Measurements from ENCODE around the gene TMEM38B.

The TMEM38B gene

DNA sequence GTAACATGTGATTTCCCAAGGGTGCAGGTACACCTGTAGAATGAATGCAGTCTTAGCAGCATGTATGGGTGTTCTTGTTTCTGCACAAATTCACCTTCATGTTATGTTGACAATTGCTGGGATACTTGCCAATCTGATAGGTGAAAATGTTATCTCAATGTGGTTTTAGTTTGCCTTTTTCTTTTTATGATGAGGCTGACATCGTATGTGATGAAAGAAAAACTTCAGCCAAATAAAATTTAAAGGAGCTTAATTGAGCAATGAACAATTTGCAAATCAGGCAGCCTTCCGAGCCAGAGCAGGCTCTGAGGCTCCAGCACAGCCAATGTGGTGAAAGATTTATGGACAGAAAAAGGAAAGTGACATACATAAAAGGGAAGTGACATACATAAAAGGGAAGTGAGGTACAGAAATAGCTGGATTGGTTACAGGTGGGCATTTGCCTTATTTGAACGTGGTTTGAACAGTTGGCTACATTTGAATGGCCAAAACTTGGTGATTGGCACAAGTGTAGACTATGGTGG lies 21.6 kb upstream of the TMEM38B start:
- TF ChIP-seq CTCF (IDR thresholded peaks at IDR 0.05; ENCODE audit: low read depth, low read length), result no peak
- in situ Hi-C loops (cut with HindIII; ENCODE audit: low sequenced_read_pairs), result no loop called here
- DNase-seq (ENCODE audit: low read depth, low spot score), result no peak
- H3K4me3 ChIP-seq (ENCODE audit: low read depth, low read length), result no peak overlapping the region

DNA sequence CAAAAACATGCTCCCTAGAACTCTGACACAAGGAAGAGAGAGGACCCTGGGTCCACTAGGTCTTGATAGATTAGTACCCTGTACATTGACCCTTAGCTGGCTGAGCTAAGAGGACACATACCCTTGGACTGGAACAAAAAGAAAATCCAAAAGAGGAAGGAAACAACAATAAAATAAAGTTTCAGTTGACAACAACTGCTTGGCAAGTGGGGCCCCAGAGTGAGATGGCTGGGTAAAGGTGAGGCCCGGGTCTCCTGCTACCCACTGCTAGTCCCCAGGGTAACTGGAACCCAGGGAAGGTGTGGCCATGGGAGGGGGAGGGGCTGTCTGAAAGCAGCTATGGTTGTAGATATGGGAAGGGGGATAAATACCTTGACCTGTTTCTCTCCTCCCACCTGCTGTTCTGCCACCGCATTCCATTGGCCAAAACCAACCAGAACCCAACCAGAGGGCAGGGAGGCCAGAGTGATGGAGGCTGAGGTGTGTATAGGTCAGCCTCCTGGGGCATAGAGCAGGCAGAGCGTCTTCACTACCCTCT lies 20.4 kb upstream of the TMEM38B start:
- no peak for TF ChIP-seq CTCF (IDR thresholded peaks at IDR 0.05; ENCODE audit: low read depth, low read length)
- in situ Hi-C loops (cut with HindIII; ENCODE audit: low sequenced_read_pairs), result no loop called here
- no peak overlapping the region for H3K4me3 ChIP-seq (ENCODE audit: low read depth, low read length)
- no peak for DNase-seq (ENCODE audit: low read depth, low spot score)

DNA sequence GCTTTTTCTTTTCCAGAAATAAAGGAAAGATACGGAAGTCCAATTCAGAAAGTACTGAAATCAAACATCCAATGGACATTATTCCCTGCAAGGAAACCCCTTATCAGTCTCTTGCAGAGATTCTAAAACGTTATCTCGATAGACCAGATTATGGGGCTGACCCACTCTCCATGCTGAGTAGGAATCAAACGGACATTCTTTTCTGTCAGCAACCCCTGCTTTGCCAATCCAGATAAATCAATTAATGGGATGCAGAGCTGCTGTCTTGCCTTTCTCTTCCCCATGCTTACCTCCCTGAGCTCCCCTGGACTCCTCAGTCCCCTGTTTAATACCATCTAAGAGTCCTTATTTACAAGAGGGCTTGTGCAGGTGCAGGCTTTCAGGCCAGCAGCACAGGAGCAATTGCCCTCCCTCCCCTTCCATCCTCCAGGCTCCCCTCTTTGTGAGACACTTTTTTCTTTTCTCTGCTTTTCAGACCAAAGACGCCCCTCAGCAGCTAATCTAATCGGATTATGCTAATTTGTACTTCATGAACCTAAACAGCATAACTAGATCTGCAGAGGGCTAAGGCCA lies 17.9 kb upstream of the TMEM38B start:
- no peak for DNase-seq (ENCODE audit: low read depth, low spot score)
- in situ Hi-C loops (cut with HindIII; ENCODE audit: low sequenced_read_pairs), result no loop called here

GRCh38 chr9:105678163-105678562 lies 16.2 kb upstream of the TMEM38B start:
- no peak for DNase-seq (ENCODE audit: low read depth, low spot score)
- no peak overlapping the region for H3K4me3 ChIP-seq (ENCODE audit: low read depth, low read length)
- TF ChIP-seq CTCF (IDR thresholded peaks at IDR 0.05; ENCODE audit: low read depth, low read length), result no peak
- in situ Hi-C loops (cut with HindIII; ENCODE audit: low sequenced_read_pairs), result no loop called here

More for the DNA sequence above, 17.9 kb upstream of the TMEM38B start:
- TF ChIP-seq CTCF (IDR thresholded peaks at IDR 0.05; ENCODE audit: low read depth, low read length), result no peak
- no peak overlapping the region for H3K4me3 ChIP-seq (ENCODE audit: low read depth, low read length)

DNA sequence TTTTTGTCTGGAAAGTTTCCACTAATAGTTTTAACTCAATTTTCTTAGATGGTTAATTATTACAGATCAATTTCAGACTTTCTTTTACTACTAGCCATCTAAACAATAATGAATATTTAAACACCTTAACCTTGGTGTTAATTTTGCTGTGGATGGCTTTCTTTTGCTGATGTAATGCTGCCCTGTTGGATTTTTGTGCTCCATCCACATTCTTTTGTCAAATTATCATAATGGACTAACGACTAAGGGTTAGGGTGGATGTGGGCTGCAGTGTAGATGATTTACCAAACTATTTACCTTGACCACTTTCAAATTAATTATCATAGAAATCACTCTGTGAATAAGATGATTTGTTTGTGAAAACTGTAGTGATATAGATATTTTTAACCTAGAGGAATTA lies 15.6 kb upstream of the TMEM38B start:
- in situ Hi-C loops (cut with HindIII; ENCODE audit: low sequenced_read_pairs), result no loop called here
- no peak for DNase-seq (ENCODE audit: low read depth, low spot score)
- H3K4me3 ChIP-seq (ENCODE audit: low read depth, low read length), result no peak overlapping the region
- TF ChIP-seq CTCF (IDR thresholded peaks at IDR 0.05; ENCODE audit: low read depth, low read length), result no peak

DNA sequence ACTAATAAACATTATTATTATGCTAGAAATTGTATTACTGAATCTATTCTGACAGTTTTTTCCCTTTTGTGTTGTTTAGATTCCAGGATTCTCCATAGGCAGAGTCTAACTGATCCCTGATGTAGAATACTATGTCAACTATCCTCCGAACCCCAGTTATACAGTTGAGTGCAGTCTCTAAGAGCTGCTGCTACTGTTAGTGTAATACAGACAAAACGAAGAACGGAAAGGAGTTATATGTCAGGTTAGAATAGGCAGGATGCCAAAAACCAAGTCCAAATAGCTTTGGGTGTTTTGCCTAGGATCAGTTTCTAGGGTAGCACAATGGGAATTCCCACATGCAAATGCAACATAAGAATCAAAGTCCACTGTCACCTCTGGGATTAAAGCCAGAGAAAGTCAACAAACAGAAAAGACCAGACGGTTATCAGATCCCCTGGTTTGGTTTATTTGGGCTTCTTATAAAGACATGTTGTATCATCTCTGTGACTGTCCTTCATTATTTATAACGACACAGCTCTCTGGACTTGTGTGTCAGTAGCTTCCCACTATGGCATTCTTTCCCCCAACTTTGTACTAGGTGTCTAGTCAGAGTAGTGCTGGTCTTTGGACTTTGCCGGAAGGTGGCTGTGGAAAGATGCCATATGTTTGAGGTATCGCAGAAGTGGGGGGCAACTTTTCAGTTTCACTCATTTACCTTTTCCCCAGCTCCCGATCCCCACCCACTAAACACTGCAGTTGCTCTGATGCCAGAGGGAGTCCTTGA lies 14.9 kb upstream of the TMEM38B start:
- no peak for TF ChIP-seq CTCF (IDR thresholded peaks at IDR 0.05; ENCODE audit: low read depth, low read length)
- in situ Hi-C loops (cut with HindIII; ENCODE audit: low sequenced_read_pairs), result no loop called here
- H3K4me3 ChIP-seq (ENCODE audit: low read depth, low read length), result no peak overlapping the region
- DNase-seq (ENCODE audit: low read depth, low spot score), result no peak
